Activated naive CD4-positive, alpha-beta T cell treated with Interleukin-2 at 50 U/mL for 16 hours (primary cell): ENCODE data around the gene TSGA10.
"Not testable (repeated sequence)": the region's sequence is repeated elsewhere in the genome, so short reads cannot be mapped to it uniquely, and the experiment has no call there.

Experiments used
- DNase-seq: peaks from one replicate; pipeline ENCODE4 v3.0.0-alpha.2; 2020

The TSGA10 gene

DNA sequence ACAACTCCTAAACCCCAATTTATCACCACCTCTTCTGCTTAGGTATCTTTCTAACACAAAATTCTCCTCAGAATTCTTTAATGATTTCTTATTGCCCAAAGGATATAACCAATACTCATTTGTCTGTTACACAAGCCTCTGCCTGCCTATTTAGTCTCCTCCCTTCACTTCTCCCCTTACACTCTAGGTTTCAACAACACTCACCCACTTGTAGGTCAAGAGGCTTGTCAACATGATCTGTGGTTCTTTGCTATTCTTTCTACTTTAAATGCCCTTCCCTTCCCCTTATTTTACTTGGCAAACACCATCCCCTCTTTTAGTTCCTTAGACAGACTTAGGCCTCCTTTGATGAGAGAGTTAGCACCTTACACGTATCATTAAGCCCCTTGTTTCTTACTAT is 82.2 kb downstream of the TSGA10 start:
- no peak for DNase-seq

DNA sequence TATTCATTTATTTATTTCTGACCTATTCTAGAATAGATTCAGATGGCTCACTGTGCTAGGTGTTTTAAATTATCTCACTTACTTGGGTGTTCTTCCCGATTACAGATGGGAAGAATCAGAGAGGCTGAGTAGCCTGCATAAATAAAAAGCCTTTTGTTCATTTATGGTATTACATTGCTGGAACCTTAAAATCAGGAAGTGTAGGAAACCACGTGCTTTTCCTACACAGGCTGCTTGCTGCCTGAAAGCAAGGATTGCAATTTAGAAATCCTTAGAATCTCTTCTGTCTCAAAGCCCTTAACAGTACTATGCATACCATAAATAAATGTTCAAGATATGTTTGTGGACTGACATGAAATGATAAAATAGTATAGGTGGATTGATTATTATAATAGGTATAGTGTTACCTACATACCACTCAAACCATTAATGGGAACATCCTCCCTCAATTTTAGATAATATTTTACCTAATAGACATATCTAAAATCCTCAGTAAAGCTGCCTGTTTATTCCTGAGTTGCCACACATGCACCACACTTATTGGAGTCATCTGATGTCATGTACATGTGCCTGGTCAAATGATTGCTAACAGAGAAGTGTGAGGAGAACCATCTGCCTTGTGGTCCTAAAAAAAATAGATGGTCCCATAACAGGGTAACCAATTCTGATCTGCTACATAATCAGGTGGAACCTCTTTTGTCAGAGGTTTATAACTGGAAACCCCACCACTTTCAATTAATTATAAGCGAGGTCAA is 86.7 kb downstream of the TSGA10 start:
- DNase-seq, result no peak

DNA sequence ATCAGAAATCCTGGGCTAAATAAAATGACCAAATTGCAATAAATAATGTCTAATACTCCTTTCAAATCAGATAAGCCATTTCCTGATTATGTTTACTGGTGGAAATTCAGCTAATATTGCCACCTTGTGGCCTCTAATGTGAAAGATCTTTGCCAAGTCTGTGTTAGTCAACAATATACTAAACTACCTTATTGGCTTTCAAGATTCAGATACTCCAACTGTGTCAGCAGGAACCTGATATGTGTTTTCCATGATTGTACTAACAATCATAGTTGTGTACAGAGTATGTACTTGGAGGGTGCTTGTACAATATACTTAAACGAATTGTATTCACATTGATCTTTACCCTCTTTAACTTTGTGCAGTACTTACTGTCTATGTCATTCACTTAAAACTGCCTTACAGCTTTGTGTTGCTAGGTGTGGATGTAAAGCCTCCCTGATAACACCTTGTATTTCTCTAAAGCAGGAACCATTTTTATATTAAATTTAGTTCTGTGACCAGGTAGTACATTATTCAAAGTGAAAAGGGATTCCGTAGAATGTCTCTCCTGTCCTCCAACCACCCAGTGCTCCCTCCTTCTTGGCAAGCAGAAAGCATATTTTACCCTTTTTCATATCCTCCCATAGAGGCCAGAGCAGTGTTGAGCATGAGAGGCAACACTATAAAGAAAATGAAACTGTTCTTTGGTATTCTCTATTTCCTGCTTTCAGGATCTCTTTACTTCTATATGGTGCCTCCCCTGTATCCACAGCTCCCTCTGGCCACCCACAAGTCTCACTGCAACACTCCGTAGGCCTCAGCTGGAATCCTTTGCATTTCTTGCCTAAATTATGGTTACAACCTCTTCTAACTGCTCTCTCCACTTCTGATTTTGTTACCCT is 88.4 kb downstream of the TSGA10 start:
- no peak for DNase-seq

DNA sequence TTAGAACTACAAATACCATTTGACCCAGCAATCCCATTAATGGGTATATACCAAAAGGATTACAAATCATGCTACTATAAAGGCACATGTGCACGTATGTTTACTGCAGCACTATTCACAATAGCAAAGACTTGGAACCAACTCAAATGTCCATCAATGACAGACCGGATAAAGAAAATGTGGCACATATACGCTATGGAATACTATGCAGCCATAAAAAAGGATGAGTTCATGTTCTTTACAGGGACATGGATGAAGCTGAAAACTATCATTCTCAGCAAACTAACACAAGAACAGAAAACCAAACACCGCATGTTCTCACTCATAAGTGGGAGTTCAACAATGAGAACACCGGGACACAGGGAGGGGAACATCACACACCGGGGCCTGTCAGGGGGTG is 105.6 kb downstream of the TSGA10 start:
- DNase-seq, result not testable (repeated sequence)

DNA sequence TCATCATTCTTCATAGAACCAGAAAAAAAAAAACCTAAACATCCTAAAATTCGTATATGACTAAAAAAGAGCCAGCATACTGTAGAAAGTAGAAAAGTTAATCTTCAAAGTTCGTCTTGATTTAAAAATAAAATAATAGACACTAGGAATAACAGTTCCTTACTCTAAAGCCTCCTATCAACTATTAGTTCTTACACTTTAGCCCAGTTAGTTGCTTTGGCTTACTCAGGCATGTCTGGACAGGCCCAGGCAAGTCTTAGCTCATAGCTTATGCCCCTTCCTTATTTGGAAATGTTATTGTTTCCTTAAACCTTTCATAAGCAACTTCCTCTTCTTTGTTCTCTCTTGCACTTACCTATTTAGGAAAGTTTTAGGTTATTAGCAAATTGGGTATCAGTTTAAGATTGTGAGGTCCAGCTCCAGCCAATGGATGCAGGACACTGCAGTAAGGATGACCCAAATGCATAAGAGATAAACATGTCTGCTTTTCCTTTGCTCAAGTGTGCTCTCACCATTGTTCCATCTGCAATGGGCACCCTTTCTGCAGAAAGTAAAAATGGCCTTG is 113.9 kb downstream of the TSGA10 start:
- DNase-seq, result not testable (repeated sequence)

DNA sequence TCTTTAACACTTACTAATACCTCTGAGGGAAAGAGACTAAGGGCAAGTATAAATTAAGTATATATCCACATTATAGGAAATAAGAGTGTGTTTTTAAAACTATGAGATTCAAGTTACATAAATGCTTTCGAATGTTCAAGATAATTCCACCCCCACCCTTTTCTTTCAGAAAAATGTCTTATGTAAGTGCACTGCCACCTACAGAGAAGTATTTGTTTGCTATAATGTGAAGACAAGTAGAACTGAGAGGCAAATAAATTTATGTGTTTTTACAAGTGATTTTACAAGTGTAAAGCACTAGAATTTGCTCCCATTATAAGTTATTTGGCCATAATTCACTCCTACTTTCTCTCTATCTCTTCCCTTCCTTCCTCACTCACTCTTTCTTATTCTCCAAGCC is 118.8 kb downstream of the TSGA10 start:
- no peak for DNase-seq

DNA sequence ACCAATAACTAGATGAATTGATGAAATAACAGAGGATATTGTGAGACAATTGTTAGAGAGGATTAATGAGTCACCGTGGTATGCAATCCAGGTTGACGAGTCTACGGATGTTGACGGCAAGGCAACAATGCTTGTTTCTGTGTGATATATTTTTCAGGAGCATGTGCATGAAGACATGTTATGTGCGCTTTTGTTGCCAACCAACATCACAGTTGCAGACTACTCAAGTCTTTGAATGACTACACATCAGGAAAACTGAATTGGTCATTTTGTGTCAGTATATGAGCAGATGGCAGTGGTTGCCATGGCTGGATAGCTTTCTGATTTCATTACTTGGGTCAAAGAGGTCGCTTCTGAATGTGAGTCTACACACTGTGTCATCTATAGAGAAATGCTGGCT is 122.0 kb downstream of the TSGA10 start:
- DNase-seq, result no peak

DNA sequence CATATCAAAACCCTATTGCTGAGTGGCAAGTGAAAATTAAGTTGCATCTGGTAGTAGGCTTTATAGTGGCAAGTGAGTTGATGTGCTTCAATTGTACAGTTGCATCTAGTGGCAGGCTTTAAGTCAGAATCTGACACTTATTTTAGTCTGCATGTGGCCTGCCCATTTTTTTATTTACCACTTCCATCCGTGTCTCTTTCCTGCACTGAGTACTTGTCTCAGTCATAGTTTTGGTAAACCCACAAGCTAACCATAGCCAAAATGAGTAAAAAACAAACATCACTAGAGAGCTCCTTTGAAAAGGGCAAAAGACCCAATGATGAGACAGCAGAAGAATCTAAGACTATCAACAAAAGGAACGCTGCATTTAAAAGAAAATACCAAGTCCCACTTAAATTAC is 122.7 kb downstream of the TSGA10 start:
- no peak for DNase-seq

DNA sequence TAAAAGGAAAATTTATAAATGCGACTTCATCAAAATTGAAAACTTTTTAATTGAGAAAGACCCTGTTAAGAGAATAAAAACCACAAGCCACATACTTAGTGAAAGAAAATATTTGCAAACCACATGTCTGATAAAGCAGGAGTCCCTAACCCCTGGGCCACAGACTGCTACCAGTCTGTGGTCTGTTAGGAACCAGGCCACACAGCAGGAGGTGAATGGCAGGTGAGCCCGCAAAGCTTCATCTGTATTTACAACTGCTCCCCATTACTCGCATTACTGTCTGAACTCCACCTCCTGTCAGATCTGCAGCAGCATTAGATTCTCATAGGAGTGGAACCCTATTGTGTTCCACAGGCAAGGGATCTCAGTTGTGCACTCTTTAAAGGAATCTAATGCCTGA is 123.3 kb downstream of the TSGA10 start:
- DNase-seq, result no peak

DNA sequence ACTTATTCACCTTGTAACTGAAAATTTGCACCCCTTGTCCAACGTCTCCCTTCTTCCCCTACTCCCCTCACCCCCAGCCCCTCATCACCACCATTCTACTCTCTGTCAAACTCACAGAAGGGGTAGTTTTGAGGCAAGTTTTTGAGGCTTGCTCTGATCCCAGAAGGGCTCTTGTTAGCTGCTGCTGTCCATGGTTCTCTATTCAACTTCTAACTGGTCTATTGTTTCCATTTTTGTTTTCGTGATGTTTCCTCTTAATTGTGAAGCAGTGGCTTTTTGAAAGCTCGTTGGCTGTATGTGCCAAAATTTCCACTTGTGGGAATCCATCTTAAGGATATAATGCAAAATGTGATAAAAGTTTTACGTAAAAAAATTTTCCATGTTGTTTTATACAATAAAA is 126.2 kb downstream of the TSGA10 start:
- DNase-seq, result no peak

DNA sequence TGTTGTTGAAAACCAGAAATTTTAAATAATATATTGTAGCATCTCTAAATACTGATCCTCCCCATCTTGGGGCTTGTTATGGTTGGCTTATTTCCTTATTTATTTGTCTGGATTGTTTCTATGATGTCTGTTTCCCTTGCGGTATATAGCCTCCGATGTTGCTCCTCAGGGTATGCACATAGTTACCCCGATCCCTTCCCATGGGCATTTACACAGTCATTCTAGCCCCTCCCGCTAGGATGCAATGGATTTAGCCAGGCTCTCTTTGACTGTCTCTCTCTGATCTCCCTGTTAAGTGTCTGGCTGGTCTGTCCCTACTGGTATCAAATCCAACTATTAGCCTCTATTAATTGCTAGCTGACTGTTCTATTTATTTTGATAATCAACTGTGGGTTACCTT is 126.9 kb downstream of the TSGA10 start:
- DNase-seq, result no peak

DNA sequence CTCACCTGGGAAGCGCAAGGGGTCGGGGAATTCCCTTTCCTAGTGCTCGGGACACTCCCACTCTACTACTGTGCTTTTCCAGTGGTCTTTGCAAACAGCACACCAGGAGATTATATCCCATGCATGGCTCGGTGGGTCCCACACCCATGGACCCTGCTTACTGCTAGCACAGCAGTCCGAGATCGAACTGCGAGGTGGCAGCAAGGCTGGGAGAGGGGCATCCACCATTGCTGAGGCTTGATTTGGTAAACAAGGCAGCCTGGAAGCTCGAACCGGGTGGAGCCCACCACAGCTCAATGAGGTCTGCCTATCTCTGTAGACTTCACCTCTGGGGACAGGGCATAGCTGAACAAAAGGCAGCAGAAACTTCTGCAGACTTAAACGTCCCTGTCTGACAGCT is 154.0 kb downstream of the TSGA10 start:
- DNase-seq, result no peak

DNA sequence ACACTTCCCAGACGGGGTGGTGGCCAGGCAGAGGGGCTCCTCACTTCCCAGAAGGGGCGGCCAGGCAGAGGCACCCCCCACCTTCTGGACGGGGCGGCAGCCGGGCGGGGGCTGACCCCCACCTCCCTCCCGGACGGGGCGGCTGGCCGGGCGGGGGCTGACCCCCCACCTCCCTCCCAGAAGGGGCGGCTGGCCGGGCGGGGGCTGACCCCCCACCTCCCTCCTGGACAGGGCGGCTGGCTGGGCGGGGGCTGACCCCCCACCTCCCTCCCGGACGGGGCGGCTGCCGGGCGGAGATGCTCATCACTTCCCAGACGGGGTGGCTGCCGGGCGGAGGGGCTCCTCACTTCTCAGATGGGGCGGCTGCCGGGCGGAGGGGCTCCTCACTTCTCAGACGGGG is 166.0 kb downstream of the TSGA10 start:
- not testable (repeated sequence) for DNase-seq

DNA sequence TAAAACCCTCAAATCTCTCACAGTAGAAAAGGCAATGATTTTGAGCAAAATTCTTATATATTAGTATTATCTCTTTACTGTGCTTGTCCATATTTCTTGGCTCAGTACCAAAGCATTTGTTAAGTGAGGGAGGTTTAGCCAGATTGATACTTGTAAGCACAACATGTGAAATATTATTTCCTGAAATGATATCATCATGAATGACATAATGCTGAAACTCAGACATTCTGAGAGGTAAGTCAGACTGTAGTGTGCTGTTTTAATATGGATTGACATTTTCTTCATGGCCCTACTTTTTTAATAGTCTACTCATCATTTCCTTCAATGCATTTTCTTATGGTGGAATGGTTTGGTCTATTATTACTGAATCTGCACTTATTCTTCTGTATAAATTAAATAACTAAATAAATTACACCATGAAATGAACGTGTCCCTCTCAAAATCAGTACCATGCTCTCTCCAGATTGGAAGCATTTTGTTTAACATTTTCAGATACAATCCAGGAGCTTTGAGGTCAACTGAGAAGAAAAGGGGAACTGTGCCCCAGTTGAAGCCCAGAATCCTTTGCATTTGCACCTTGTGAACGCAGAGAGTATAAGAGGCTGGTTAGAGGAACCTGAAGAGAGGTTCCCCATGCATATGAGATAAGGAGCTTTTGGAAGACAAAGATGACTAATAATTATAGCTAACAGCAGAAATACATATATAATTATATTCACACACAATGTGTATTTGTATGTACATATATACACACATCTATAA is 168.7 kb downstream of the TSGA10 start:
- no peak for DNase-seq

DNA sequence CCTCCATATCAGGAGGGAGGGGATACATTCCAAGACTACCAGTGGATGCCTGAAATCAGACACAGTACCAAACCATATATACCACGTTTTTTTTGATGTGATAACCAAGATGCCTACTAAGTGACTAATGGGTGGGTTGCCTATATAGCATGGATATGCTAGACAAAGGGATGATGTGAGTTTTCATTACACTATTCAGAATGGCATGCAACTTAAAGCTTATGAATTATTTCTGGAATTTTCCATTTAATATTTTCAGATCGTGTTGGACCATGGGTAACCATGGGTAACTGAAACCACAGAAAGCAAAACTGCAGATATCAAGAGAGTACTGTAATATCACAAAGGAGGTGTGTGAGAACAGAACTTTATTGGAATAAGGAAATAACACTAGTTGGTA is 179.1 kb downstream of the TSGA10 start:
- no peak for DNase-seq

DNA sequence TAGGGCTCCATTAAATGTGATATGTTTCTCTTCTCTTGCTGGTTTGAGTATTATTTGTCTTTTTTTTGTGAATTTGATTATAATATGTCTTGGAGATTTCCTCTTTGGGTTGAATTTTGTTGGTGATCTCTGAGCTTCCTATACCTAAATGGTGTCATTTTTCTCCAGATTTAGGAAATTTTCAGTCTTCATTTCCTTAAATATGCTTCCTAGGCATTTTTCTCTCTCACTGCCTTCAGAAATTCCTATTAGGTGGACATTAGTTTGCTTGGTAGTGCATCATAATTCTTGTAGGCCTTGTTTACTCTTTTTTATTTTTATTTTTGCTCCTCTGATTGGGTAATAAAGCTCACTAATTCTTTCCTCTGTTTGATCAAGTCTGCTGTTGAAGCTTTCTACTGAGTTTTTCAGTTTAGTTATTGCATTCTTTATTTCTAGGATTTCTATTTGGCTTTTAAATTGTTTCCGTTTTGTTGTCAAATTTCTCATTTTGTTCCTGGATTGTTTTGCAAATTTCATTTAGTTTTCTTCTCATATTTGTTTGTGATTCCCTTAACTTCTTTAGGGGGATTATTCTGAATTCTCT is 182.1 kb downstream of the TSGA10 start:
- DNase-seq, result no peak

DNA sequence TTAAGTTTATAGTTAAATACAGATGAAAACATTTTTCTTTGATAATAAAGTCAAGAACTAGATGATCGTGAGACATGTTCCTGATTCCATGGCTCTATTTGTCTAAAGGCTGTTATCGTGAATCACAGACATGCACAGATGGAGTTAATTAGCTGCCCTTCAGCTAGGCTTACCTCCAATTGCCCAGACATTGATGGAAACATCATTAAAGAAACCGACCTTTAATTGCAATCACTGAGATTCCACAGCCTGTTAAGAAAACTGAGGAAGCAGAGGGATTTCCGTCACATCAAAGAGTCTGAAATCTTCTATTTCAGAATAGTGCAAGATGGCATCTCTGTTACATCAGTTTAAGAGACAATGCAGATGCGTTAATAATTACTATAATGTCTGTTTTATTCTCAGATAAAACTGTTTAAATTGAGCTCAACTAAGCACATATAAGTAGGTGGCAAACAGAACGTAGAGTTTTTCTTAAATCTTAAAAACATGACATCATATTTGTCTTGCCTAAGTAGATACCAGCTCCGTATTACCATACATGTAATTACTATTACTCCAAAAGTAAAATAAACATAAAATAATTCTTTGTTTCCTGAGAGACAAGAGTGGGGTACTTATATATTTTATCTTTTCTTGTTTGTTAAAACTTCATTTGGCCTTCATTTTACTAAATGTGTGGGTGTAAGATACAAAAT is 194.8 kb downstream of the TSGA10 start:
- no peak for DNase-seq

DNA sequence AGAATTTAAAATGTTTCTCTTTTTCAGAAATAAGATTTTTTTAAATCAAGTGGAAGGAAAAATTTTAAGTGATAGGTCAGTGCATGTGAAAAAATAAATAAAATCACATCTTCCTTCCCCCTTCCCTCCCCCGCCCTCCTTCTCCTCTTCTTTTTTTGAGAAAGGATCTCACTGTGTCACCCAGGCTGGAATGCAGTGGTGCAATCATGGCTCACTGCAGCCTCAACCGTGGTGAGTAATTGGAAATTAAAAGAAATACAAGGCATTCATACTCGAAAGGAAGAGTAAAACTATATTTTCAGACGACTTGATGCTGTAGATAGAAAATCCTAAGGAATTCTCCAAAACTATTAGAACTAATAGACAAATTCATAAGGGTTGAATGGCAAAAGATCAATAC is 201.8 kb downstream of the TSGA10 start:
- no peak for DNase-seq

DNA sequence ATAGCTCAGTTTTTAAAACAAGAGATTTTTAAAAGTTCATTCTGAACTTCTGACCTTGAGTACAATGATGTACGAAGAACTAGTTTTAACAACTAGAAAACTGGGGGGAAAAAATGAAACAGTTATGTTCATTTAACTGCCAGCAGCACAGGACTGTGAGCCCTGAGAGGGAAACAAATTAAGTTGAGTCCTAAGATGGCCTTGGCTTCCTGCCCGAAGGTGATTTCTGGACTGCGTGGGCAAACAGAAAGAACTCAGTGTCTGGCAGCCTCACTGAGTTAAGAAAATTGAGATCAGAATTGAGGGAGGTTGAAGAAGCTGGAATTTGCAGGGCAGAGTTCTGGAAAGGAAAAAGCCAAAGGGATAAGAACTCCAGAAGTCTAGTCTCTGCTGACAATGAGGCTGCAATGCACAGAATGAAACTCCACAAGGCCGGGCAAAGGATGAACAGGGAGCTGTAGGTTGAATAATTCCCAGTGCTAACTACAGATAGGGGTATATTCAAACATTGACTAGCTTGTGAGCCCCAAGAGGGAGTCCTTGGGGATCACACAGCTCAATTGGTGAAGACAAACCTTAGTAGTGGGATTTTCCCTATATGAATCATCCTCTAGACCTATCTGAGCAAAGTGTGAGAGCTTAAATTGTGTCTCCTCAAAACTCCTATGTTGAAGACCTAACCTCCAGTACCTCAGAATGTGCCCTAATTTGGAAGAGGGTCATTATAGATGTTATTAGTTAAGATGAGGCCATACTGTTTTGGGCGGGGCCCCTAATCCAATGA is 205.6 kb downstream of the TSGA10 start:
- no peak for DNase-seq

DNA sequence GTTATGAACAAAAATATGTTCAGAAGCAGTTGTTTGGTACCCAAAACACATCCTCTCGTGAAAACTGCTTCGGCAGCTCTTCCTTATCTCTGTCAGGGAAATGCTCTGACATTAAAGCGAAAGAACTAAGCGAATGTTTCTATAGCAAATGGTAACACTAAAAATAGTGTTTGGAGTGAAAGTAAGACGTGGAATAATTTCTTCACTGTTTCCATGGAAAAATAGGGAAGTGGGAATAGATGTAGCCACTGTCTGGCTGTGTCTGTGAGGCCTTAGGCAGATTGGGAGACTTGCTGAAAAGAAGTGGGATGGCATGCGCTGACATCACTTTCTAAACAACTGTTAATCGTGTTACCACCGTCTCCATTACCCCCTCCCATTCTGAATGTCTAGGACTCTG is 207.2 kb downstream of the TSGA10 start:
- DNase-seq, result no peak
